Measurements from ENCODE around the gene AHNAK. TPM values are rescaled to one million over a fixed set of nuclear protein-coding genes. Genes with fewer than 3 reads are reported as not detected.

Gene AHNAK
- polyA plus RNA-seq, 1 experiment, result 145 TPM

DNA sequence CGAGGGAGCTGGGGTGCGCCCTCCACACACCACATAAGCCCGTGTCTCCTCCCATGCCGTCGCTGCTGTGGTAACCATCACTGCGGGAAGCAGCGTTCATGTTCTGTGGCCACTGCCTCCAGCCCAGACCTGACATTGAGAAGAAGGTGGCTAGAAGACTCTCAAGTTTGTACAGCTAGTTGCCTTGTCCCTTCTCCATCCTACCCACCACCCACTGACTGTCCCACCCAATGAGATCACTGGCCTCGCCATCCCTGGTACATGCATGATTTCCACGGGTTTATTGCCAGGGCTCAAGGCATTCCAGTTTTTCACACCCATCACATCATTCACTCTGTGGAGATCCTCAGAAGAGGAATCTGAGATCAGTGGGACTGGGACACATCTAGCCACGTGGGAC, 33.0 kb downstream of the AHNAK start:
- peaks cover 34% of the 10 kb centered on the region for H3K36me3 ChIP-seq (ENCODE audit: control insufficient read depth, insufficient read depth, low read length)
- ChIA-PET CTCF (no interaction called here), POLR2A (no interaction called here)
- TF ChIP-seq, protein P1, sequence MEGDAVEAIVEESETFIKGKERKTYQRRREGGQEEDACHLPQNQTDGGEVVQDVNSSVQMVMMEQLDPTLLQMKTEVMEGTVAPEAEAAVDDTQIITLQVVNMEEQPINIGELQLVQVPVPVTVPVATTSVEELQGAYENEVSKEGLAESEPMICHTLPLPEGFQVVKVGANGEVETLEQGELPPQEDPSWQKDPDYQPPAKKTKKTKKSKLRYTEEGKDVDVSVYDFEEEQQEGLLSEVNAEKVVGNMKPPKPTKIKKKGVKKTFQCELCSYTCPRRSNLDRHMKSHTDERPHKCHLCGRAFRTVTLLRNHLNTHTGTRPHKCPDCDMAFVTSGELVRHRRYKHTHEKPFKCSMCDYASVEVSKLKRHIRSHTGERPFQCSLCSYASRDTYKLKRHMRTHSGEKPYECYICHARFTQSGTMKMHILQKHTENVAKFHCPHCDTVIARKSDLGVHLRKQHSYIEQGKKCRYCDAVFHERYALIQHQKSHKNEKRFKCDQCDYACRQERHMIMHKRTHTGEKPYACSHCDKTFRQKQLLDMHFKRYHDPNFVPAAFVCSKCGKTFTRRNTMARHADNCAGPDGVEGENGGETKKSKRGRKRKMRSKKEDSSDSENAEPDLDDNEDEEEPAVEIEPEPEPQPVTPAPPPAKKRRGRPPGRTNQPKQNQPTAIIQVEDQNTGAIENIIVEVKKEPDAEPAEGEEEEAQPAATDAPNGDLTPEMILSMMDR (IDR thresholded peaks at IDR 0.05; ENCODE audit: insufficient read depth, low read depth, low read length), result no peak
- DNase-seq (ENCODE audit: low read depth), result no peak
- H3K27me3 ChIP-seq (ENCODE audit: control insufficient read depth, insufficient read depth, low read length), result no peaks in the 10 kb centered on the region
- H3K4me3 ChIP-seq (ENCODE audit: low read depth, low read length), result no peak overlapping the region

- Histone ChIP-seq H3K36me3 (ENCODE audit: control insufficient read depth, insufficient read depth, low read length) (peaks cover 28% of the 10 kb centered on the region), H3K4me3 (ENCODE audit: low read depth, low read length) (no peak overlapping the region), H3K27me3 (ENCODE audit: control insufficient read depth, insufficient read depth, low read length) (no peaks in the 10 kb centered on the region)
- no peak for DNase-seq (ENCODE audit: low read depth)
- POLR2A ChIA-PET, result no interaction called here
- TF ChIP-seq, protein P1 (IDR thresholded peaks at IDR 0.05; ENCODE audit: insufficient read depth, low read depth, low read length), result no peak
- CTCF ChIA-PET, result interaction anchor here (0.6 kb wide), 1 partner anchor 37 kb away, joined by 3 read pairs; no protein-coding TSS in a partner anchor
These were observed 33.6 kb downstream of the AHNAK start for GRCh38 chr11:62512961-62513360.

DNA sequence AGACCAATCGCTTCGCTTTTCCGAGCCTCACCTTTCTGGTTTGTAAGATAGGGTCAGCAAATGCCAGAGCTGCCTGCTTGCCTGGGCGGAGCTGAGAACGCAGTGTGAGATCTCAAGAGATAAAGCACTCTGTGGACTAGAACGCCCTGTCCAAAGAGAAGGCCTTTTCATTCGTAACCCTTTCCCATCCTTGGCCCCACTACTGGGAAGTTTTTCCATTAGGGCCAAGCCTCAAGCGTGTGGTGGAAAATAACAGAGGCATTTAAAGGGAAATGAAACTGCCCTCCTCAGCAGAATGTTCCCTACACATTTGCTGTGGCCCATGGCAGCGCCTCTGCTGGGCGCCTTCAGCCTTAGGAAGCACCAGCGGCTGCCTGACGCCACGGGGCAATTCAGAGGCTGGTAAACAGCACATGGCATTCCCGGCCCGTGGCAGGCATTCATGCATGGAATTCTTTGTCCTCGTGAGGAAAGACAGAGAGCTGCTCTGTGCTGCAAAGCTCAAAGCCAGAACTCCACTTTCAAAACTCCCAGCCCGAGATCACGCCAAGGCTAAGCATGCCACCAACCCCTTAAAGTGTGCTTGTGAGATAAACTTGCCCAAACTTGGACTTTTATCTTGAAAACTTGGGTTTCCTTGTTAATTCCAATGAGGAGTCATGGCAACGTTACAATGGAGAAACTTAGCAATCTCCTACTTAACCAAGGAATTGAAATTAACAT, 38.1 kb downstream of the AHNAK start:
- ChIA-PET POLR2A (interaction anchor here (0.6 to 1.0 kb wide), 4 partner anchors 36 to 216 kb away, joined by 3 to 6 read pairs (median 3); no protein-coding TSS in a partner anchor), CTCF (interaction anchor here (0.6 to 4.1 kb wide), 17 partner anchors 9 to 469 kb away, joined by 3 to 25 read pairs (median 4); no protein-coding TSS in a partner anchor)
- TF ChIP-seq, protein P1 (IDR thresholded peaks at IDR 0.05; ENCODE audit: insufficient read depth, low read depth, low read length), result peak; percentile 79
- DNase-seq (ENCODE audit: low read depth), result no peak
- peaks cover under 1% of the 10 kb centered on the region; the same call in 1 of the 2 replicates for H3K36me3 ChIP-seq (ENCODE audit: control insufficient read depth, insufficient read depth, low read length)
- peak overlapping the region; percentile 5; the same call in 1 of the 2 replicates for H3K4me3 ChIP-seq (ENCODE audit: low read depth, low read length)
- no peaks in the 10 kb centered on the region for H3K27me3 ChIP-seq (ENCODE audit: control insufficient read depth, insufficient read depth, low read length)

GRCh38 chr11:62507125-62507422, 39.5 kb downstream of the AHNAK start:
- no peaks in the 10 kb centered on the region for H3K36me3 ChIP-seq (ENCODE audit: control insufficient read depth, insufficient read depth, low read length)
- H3K27me3 ChIP-seq (ENCODE audit: control insufficient read depth, insufficient read depth, low read length), result no peaks in the 10 kb centered on the region
- no peak for DNase-seq (ENCODE audit: low read depth)
- ChIA-PET CTCF (interaction anchor here (1.3 to 2.6 kb wide), 5 partner anchors 8 to 125 kb away, joined by 3 to 8 read pairs (median 5); no protein-coding TSS in a partner anchor), POLR2A (no interaction called here)
- TF ChIP-seq, protein P1 (IDR thresholded peaks at IDR 0.05; ENCODE audit: insufficient read depth, low read depth, low read length), result no peak
- H3K4me3 ChIP-seq (ENCODE audit: low read depth, low read length), result no peak overlapping the region

- no peak overlapping the region for H3K4me3 ChIP-seq (ENCODE audit: low read depth, low read length)
- H3K36me3 ChIP-seq (ENCODE audit: control insufficient read depth, insufficient read depth, low read length), result no peaks in the 10 kb centered on the region
- H3K27me3 ChIP-seq (ENCODE audit: control insufficient read depth, insufficient read depth, low read length), result no peaks in the 10 kb centered on the region
- DNase-seq (ENCODE audit: low read depth), result no peak
- ChIA-PET POLR2A (interaction anchor here (0.6 kb wide), 1 partner anchor 85 kb away, joined by 3 read pairs; no protein-coding TSS in a partner anchor), CTCF (interaction anchor here (1.1 to 2.6 kb wide), 4 partner anchors 8 to 82 kb away, joined by 3 to 8 read pairs (median 5); no protein-coding TSS in a partner anchor)
- TF ChIP-seq, protein P1 (IDR thresholded peaks at IDR 0.05; ENCODE audit: insufficient read depth, low read depth, low read length), result no peak
These were observed 40.0 kb downstream of the AHNAK start for GRCh38 chr11:62506413-62507124.
